GM18907 (cell line): ENCODE results near the gene ZNF385B.

Experiments used
- ATAC-seq: cut with Tn5 transposase; IDR thresholded peaks from one replicate; pipeline ENCODE4 v1.9.1; 2021; ENCODE audit warnings: mild to moderate bottlenecking, moderate library complexity; ENCODE audit not compliant: unreplicated experiment

ZNF385B gene

GRCh38 chr2:179594268-179595112 lies 266.9 kb downstream of the ZNF385B start:
- ATAC-seq = no peak

GRCh38 chr2:179593323-179593722 lies 268.1 kb downstream of the ZNF385B start:
- ATAC-seq = no peak

GRCh38 chr2:179592167-179592936 lies 269.1 kb downstream of the ZNF385B start:
- no peak for ATAC-seq

GRCh38 chr2:179591690-179592089 lies 269.7 kb downstream of the ZNF385B start:
- no peak for ATAC-seq

- ATAC-seq = no peak
These were observed 272.8 kb downstream of the ZNF385B start for GRCh38 chr2:179588486-179589145.

GRCh38 chr2:179584760-179585159 lies 276.7 kb downstream of the ZNF385B start:
- ATAC-seq = no peak

GRCh38 chr2:179581605-179582004 lies 279.8 kb downstream of the ZNF385B start:
- no peak for ATAC-seq

- no peak for ATAC-seq
These were observed 280.9 kb downstream of the ZNF385B start for GRCh38 chr2:179580378-179581146.

GRCh38 chr2:179579800-179580199 lies 281.6 kb downstream of the ZNF385B start:
- ATAC-seq = no peak

GRCh38 chr2:179578171-179578916 lies 283.1 kb downstream of the ZNF385B start:
- ATAC-seq = no peak

- no peak for ATAC-seq
These were observed 287.3 kb downstream of the ZNF385B start for GRCh38 chr2:179574061-179574519.

GRCh38 chr2:179572544-179572943 lies 288.9 kb downstream of the ZNF385B start:
- ATAC-seq = no peak

- no peak for ATAC-seq
These were observed 289.7 kb downstream of the ZNF385B start for GRCh38 chr2:179571721-179572120.

- ATAC-seq = no peak
These were observed 290.2 kb downstream of the ZNF385B start for GRCh38 chr2:179571252-179571651.

GRCh38 chr2:179569831-179570233 lies 291.6 kb downstream of the ZNF385B start:
- ATAC-seq = no peak

- ATAC-seq = no peak
These were observed 295.6 kb downstream of the ZNF385B start for GRCh38 chr2:179565807-179566206.

- no peak for ATAC-seq
These were observed 299.0 kb downstream of the ZNF385B start for GRCh38 chr2:179562330-179562885.

- ATAC-seq = no peak
These were observed 299.7 kb downstream of the ZNF385B start for GRCh38 chr2:179561702-179562101.

GRCh38 chr2:179560257-179560735 lies 301.1 kb downstream of the ZNF385B start:
- no peak for ATAC-seq
